H1 (cell line): ENCODE measurements around the gene DGKA.

Experiments used
- ASH2L ChIP-seq: fragments of 200-600, 300-600 bp; sonication (generic); IDR thresholded peaks from one replicate; pipeline ENCODE4 v1.7.1; 2017; ENCODE audit warnings: low read length
- BCL11A ChIP-seq, 2 experiments: IDR thresholded peaks; one replicate each; pipeline ENCODE4 v1.6.1; 2011; ENCODE audit warnings: low read depth in 2 of 2, low read length in 2 of 2, mild to moderate bottlenecking in 2 of 2
- CEBPB ChIP-seq: IDR thresholded peaks from 2 replicates; pipeline ENCODE4 v1.6.1; 2012; ENCODE audit warnings: low read depth, low read length
- CHD1 ChIP-seq: IDR thresholded peaks from 2 replicates; pipeline ENCODE4 v1.6.1; 2012; ENCODE audit warnings: low read depth, low read length, improper control_type of control experiment
- CREB1 ChIP-seq: IDR thresholded peaks from 2 replicates; pipeline ENCODE4 v1.6.1; 2012; ENCODE audit warnings: inconsistent platforms
- EZH2 ChIP-seq: fragments of 200-600 bp; sonication (generic); IDR thresholded peaks from 2 replicates; pipeline ENCODE4 v1.7.1; 2012; ENCODE audit warnings: low read depth, mild to moderate bottlenecking, moderate library complexity, low read length, inconsistent platforms; ENCODE audit not compliant: severe bottlenecking
- JUN ChIP-seq: IDR thresholded peaks from 2 replicates; pipeline ENCODE4 v1.6.1; 2011; ENCODE audit warnings: low read depth, mild to moderate bottlenecking, improper control_type of control experiment, low read length
- MAFK ChIP-seq: IDR thresholded peaks from 2 replicates; pipeline ENCODE4 v1.6.1; 2012; ENCODE audit warnings: low read depth, mild to moderate bottlenecking, improper control_type of control experiment, low read length
- RAD21 ChIP-seq, 2 experiments: IDR thresholded peaks in 1 of 2; conservative IDR thresholded peaks in 1 of 2; 2 replicates each; pipeline ENCODE4 v1.6.1; 2011; ENCODE audit warnings: low read depth in 2 of 2, low read length in 2 of 2, improper control_type of control experiment in 1 of 2, inconsistent platforms in 1 of 2, mild to moderate bottlenecking in 1 of 2, moderate library complexity in 1 of 2
- SP1 ChIP-seq: IDR thresholded peaks from 2 replicates; pipeline ENCODE4 v1.6.1; 2011; ENCODE audit warnings: low read depth, low read length
- TEAD4 ChIP-seq: IDR thresholded peaks from 2 replicates; pipeline ENCODE4 v1.6.1; 2012; ENCODE audit warnings: low read depth, low read length, inconsistent platforms, mixed read lengths
- YY1 ChIP-seq: IDR thresholded peaks from 2 replicates; pipeline ENCODE4 v1.6.1; 2011; ENCODE audit warnings: low read depth, mild to moderate bottlenecking, low read length
- TF ChIP-seq, protein P1 (sequence below), 3 experiments: IDR thresholded peaks; 1 replicate in 2 of 3; 2 replicates in 1 of 3; pipeline versions ENCODE4 v1.5.1 to v1.6.1; 2011; ENCODE audit warnings: low read length in 3 of 3, mild to moderate bottlenecking in 3 of 3, inconsistent platforms in 2 of 3, low read depth in 1 of 3, moderate library complexity in 1 of 3; ENCODE audit not compliant: insufficient read depth in 1 of 3; ENCODE audit errors: control extremely low read depth in 1 of 3

DNA sequence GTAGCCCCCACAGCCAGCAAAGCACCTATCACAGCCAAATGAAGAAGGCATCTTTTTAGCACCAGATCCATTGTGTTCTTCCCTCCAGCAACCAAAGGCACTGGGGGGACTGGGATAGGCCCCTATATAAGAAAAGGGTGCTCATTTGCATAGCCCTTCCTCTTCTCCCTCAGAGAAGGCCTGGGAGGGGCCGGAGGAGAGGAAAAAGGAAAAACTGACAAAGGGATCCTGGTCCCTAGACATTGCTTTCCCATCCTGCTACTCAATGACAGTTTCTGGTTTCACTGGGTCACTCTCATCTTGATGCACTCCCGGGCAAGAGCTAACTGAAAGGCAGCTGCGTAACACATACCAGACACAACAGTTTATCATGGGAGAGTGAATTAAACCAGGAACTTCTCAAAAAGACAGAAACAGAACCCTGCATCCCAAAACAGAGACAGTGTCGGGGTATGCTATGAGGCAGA, 35.0 kb downstream of the DGKA start, which contains the start of gene PMEL:
- TF ChIP-seq RAD21 (IDR thresholded peaks at IDR 0.05 in 1 of 2, conservative IDR thresholded peaks at IDR 0.05 in 1 of 2; ENCODE audit: low read depth in 2 of 2, low read length in 2 of 2) (no peak), CEBPB (no peak), BCL11A (IDR thresholded peaks at IDR 0.05; ENCODE audit: low read depth in 2 of 2, low read length in 2 of 2) (no peak), JUN (no peak), TEAD4 (no peak), YY1 (no peak), CREB1 (no peak), CHD1 (no peak), MAFK (no peak), EZH2 (no peak), ASH2L (no peak), SP1 (no peak)
- TF ChIP-seq, protein P1, sequence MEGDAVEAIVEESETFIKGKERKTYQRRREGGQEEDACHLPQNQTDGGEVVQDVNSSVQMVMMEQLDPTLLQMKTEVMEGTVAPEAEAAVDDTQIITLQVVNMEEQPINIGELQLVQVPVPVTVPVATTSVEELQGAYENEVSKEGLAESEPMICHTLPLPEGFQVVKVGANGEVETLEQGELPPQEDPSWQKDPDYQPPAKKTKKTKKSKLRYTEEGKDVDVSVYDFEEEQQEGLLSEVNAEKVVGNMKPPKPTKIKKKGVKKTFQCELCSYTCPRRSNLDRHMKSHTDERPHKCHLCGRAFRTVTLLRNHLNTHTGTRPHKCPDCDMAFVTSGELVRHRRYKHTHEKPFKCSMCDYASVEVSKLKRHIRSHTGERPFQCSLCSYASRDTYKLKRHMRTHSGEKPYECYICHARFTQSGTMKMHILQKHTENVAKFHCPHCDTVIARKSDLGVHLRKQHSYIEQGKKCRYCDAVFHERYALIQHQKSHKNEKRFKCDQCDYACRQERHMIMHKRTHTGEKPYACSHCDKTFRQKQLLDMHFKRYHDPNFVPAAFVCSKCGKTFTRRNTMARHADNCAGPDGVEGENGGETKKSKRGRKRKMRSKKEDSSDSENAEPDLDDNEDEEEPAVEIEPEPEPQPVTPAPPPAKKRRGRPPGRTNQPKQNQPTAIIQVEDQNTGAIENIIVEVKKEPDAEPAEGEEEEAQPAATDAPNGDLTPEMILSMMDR (IDR thresholded peaks at IDR 0.05; ENCODE audit: control extremely low read depth in 1 of 3, insufficient read depth in 1 of 3, low read depth in 1 of 3, low read length in 3 of 3) = no peak
